GM18861 (cell line): ENCODE data around the gene NF1.
"Not testable (repeated sequence)": the region's sequence is repeated elsewhere in the genome, so short reads cannot be mapped to it uniquely, and the experiment has no call there.

ENCODE experiments used
- ATAC-seq: cut with Tn5 transposase; IDR thresholded peaks from one replicate; pipeline ENCODE4 v1.9.1; 2021; ENCODE audit not compliant: unreplicated experiment

NF1 gene

DNA sequence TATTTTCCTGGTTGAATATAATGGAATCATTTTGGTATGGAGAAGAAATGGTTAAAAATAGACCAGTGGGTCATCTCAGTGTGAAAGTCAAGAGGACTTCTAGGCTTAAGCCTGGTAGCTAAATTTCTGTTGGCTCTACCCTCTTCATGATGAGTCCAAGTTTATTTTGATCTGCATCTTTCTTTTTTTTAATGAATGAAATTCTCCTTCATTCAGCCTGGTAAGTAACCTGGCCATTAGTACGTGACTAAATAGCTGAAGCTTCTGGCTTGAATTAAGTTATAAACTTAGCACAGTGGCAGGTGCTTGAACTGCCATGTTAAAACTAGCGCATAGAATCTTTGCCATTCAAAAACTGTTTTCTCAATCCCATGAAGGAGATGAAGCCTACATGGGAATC is 28.0 kb downstream of the NF1 start:
- ATAC-seq = no peak

DNA sequence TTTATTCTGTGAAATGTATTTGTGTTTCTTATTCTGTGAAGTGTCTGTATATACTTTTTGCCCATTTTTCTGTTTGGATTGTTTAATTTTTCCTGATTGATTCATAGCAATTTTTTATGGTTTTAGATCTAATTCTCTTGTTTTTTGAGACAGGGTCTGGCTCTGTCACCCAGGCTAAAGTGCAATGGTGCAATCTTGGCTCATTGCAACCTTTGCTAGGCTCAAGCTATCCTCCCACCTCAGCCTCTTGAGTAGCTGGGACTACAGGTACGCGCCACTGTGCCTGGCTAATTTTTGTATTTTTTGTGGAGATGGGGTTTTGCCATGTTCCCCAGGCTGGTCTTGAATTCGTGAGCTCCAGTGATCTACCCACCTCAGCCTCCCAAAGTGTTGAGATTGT is 31.5 kb downstream of the NF1 start:
- ATAC-seq = no peak

DNA sequence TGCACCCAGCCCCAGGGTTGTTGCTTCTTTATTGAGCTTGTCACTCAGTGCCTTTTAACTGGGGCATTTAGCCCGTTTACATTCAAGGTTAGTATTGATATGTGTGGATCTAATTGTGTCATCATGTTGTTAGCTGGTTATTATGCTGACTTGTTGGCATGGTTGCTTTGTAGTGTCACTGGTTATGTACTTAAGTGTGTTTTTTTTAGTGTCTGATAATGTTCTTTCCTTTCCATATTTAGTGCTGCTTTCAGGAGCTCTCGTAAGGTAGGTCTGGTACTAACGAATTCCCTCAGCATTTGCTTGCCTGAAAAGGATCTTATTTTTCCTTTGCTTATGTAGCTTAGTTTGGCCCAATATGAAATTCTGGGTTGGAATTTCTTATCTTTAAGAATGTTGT is 33.5 kb downstream of the NF1 start:
- no peak for ATAC-seq

DNA sequence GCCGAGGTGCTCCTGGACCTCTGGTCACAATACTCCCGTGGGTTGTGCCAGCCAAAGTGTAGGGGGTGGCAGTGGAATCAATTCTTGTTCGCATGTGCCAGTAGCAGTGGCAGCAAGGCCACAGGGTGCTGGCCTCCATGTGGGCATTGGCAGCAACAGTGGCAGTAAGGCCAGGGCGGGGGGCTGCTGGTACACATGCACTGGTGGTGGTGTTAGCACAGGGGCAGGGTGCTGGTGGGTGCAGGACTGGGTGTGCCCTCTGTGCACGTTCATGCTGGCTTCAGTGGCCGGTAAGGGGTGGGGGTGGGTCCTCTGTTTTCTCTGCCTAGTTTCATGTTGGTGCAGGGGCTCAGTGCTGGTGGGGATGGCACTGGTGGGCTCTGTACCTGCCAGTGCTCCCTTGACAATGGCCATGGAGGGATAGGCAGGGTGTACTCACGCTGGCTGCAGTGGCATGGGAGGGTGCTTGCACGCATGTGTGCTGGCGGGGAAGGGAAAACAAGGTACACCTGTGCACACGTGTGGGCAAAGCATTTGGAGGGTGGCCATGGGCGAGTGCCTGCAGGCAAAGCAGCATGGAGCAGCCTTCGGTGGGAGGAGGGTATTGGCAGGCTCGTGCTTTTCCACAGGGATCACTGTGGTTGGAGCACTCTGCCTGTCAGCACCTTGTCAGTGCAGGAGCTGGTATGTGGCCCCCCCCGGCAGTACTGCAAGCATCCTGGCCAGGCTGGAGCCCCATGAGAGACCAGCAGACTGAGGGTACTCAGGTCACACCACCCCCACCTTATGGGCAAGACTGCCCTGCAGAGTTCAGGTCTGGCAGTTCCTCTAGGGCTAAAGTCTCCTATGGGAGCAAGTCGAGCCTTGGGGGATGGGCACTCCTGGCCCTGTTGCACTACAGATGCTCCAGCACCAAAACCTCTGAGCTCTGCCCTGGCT is 35.8 kb downstream of the NF1 start:
- ATAC-seq = no peak

DNA sequence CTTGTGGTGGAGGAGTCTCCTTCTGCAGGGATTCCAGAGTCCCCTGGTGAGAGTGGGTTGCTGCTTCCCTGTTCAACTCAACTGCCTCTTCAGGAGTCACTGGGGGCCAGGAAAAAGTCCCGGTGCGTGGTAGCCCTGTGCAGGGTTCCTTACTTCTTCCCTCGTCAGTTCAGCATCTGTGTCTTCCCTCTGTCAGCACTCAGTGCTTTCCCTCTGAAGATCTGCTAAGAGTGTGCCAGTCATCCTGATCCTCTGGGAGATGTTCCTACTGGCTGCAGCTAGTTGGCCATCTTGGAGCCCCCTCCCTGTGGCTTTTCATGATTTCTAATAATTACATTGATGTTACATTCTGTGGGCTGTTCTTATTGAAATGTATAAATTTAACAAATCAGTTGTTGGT is 36.5 kb downstream of the NF1 start:
- ATAC-seq = no peak

DNA sequence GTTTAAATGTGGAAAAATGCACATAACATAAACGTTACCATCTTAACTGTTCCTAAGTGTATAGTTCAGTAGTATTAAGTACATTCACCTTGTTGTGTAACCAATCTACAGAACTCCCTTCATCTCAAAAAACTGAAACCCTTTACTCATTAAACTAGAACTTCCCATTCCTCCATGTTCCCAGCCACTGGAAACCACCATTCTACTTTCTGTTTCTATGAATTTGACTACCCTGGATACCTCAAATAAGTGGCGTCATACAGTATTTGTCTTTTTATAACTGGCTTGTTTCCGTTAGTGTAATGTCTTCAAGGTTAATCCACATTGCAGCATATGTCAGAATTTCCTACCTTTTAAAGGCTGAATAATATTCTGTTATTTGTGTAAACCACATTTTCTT is 38.2 kb downstream of the NF1 start:
- no peak for ATAC-seq

DNA sequence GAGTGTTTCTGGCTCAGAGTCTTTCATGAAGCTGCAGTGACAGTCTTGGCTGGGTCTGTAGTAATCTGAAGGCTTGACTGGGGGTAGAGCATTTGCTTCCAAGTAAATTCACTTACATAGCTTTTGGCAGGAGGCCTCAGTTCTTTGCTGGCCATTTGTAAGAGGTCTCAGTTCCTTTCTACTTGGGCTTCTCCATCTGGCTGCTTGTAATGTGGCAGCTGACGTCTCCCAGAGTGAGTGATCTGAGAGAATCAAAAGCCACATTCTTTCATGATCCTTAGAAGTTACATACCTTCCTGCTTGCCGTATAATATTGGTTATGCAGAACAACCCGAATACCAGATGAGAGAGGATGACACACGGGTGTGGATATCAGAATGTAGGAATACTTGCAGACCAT is 39.8 kb downstream of the NF1 start:
- no peak for ATAC-seq

DNA sequence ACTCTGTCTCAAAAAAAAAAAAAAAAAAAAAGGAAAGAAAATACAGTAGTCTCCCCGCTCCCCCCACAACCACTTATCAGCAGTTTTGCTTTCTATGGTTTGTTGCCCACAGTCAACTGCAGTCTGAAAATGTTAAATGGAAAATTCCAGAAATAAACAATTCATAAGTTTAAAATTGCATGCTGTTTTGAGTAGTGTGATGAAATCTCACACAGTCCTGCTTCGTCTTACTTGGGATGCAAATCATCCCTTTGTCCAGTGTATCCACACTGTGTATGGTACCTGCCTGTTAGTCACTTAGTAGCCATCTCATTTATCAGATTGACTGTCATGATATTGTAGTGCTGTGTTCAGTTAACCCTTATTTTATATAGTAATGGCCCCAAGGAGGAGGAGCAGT is 41.5 kb downstream of the NF1 start:
- ATAC-seq = no peak

DNA sequence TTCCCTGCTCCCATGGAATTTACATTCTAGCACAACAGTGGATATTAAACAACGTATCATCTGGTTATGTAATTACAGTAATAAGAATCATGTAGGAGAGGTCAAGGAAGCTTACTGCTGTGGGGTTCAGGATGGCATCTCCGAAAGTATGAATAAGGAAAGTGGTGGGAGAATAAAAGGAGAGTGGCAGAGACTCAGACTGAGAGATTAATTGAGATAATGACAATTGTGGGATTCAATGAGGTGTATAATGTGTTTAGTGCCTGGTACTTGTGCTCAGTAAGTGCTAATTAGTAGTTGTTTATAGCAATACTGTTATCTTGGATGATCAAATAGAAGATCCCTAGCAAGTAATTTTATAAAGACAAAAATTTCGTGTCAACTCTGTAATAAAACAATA is 45.3 kb downstream of the NF1 start:
- no peak for ATAC-seq

DNA sequence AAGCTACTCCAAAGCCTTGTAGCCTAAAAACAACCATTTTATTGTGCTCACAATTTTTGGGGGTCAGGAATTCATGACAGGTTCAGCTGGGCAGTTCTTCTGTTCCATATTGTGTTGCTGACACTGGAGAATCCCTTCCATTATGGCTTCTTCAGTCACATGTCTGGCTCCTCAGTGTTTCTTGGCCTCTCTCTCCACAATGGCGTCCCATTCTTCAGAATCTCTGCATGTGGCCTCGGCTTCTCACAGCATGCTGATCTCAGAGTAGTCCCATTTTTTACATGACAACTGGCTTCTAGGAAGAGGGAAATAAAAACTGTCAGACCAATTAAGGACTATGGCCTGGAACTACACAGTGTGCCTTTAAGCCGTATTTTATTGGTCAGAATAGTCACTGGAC is 49.7 kb downstream of the NF1 start:
- no peak for ATAC-seq

DNA sequence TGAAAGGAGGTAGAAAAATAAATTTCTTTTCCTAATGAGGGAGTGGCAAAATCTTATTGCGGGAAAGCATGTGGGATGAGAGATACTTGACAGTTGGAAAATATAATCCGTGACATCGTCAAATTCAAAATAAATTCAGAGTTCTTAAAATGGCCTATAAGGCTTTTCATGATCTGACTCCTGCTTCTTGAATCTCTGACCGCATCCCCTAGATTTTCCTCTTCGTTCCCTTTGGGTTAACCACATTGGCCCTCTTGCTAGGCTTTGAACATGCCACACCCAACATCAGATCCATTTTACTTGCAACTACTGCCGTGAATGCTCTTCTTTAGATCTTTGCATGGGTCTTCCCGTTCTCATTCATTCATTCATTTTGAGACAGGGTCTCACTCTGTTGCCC is 50.1 kb downstream of the NF1 start:
- ATAC-seq = no peak

DNA sequence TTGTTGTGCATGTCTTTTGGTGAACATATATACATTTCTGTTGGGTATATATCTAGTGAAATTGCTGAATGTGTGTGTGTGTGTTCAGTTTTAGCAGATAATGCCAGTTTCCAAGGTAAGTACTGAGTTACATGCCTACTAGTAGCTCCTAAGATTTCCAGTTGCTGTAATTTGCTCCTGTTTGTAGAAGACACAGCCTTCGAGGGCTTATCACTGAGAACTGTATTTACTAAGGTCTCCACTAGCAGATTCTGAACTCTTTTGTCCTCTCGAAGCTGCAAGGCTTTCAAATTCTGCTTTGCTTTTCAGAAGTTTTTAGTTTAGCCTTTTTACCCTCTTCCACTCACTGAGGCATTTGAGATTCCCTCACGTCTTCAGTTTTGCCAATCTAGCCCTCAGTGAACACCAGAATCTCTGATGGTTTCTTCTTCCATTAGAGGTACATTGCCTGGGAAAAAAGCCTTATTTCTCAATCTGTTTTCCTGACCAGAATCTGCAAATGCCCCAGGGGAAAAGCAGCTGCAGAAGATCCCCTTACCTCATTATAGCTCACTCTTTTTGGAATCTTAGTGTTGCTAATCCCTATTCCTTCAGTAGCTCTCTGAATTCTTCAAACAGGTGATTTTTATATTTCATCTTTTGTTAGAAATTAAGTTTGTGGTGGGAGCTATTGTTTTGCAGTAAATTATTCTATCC is 52.9 kb downstream of the NF1 start:
- ATAC-seq = no peak

DNA sequence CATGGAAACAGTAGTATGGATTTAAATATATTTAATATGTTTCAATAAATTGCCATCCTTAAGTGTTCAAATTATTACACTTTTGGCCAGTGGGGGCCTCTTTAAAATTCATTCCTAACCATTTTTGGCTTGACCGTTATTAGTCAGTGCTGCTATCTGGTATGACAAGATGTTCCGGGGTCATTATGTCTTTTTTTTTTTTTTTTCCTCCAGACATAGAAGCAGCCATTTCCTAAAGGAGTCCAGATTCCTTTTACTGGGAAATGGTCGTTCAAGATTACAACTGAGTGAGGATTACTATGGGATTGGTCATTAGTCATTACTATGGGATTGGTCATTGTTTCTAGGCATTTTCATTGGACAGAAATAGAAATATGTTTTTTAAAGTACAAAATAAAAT is 53.4 kb downstream of the NF1 start:
- no peak for ATAC-seq

DNA sequence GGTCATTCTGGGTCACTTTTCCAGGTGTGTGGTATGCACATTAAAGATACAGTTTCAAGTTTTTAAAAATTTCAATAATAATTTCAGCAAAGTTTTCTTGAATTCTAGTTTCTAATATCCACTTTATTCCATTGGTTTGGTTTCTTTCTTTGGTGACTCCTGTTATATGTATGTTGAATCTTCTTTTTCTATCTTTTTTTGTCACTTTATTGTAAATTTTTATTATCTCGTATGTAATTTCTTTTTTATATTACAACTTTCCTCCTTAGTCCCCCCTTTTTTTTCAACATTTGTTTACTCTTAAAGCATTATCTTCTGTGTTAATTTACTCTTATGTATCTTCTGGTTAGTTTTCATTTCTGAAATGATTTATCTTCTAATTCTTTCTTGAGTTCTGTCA is 57.5 kb downstream of the NF1 start:
- no peak for ATAC-seq

DNA sequence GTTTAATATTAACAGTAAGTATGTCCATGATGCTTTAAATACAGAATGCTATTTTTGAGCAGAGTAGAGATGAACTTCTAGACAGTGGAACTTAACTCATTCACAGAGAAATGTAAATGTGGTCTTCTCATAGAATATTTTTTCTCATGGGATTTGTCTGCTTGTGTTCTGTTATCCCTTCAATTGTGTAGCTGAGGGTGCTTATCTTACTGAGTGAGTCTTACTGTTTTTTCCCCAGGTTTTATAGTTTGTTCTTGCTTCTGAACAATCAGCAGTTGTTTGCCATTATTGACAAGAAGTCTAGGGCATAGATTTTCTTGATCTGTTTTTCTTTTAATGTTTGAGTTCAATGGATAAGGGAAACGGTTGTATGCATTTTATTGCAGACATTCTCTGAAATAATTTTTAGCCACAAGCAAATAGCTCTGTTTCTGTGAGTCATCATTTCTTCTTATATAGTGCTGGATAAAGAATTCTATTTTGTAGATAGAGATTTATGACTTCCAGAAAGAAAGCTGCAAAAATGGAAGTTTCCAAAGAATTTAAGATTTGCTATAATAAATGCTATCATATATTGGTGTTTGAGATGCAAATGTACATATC is 60.5 kb downstream of the NF1 start:
- ATAC-seq = no peak

DNA sequence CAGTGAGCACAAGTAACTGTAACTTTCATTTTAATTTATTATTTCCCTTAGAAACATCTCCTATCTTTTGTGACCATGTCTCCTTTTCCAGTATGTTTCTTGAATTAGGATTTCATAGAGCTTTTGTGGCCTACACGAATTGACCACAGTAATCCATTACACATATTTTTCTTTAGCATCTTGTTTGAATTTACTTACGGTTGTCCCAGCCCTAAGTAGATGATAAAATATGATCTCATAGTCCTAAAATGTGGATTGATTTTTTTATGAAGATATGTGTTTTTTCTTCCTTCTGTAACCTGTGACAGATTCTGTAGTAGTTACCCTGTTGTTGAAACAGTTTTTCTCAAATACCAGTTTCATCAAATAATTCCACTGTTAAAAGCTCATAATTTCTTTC is 61.5 kb downstream of the NF1 start:
- ATAC-seq = no peak

DNA sequence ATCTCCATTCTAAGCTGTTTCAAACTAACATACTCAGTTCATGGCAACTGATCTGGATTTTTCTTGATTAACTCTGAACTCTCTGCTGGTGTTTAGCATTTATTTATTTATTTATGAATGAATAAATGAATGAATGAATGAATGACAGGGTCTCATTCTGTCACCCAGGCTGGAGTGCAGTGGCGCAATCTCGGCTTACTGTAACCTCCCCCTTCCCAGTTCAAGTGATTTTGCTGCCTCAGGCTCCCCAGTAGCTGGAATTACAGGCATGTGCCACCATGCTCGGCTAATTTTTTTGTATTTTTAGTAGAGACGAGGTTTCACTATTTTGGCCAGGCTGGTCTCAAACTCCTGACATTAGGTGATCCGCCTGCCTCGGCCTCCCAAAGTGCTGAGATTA is 62.1 kb downstream of the NF1 start:
- not testable (repeated sequence) for ATAC-seq

DNA sequence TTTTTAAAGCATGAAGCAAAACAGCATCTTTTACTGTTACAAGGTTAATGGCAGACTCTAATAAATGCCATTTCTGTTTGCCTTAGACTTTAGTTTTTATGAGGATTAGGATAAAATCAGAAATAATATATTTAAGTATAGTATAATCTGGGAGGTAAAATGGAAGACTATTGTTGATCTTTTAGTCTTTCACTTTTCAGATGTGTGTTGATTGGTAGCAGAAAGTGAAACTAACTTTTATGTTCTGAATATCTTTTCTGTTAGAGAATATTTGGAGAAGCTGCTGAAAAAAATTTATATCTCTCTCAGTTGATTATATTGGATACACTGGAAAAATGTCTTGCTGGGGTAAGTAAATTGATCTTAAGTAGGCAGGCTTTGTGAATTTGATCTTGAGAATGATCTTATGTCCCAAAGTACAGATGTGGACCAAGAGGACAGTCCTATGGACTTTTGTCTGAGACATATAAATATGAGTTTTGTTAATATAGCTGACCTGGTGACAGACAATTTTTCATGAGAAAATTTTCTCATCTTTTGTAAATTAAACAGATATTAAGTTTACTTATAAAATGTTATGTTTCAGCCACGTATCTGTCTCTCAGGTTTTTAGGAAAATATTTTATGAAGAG is 64.1 kb downstream of the NF1 start:
- ATAC-seq = no peak

DNA sequence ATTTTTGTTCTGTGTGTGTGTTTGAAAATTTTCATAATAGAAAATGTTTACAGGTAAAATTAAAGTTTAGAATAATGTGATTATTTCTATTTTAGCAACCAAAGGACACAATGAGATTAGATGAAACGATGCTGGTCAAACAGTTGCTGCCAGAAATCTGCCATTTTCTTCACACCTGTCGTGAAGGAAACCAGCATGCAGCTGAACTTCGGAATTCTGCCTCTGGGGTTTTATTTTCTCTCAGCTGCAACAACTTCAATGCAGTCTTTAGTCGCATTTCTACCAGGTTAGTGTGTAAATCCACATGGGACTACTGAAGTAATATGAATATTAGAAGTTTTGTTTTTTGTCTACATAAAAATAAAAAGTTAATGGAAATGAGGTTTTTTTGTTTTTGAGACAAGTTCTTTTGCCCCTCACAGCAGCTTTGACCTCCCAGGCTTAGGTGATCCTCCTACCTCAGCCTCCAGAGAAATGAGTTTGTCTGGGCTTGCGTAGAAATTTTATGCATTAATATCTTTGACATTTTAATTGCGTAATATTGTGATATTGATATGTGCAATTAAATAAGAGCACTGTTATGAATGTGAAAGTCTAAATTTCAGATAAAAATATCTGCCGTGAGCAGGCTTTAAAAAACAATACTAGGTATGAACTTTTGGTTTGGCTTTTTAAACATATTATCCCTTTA is 68.5 kb downstream of the NF1 start:
- ATAC-seq = no peak

DNA sequence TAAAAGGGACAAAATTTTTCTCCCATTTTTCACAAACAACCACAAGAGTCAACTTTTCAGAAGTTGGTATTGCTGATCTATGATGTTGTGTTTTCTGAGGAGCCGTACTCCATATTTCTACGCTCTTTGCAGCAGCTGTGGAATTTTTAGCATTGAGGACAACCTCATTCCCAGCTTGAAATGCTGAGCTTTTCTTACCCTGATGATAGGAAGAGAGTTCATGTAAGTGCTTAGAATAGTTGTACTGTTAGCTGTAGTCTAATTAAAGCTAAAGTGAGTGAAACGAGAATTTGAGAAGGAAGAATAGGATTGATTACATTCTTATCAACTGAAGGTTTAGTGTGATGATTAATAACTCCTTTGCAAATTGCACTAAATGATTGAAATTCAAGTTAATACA is 72.3 kb downstream of the NF1 start:
- no peak for ATAC-seq

DNA sequence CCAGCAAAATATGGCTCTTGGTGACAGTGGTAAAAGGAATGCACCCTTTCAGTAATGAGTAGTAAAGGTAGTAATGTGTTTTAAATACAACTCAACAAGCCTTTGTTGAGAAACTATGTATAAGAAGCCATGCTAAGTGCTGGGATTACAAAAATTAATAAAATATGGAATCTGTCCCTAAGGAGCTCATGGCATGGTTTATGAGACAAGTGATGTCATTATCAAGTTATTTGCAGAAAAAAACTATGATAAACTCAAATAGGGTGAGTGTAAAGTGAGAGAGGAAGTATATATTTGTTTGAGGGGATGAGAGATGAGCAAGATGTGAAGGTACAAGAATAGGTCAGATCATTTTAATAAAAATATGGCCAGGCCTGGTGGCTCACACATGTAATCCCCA is 76.9 kb downstream of the NF1 start:
- ATAC-seq = no peak
